KOPT-K1 (cell line): ENCODE data around the gene NKAPL.
"Not testable (repeated sequence)": the region's sequence is repeated elsewhere in the genome, so short reads cannot be mapped to it uniquely, and the experiment has no call there.

ENCODE experiments used
- H3K27ac ChIP-seq: fragments of 200-600 bp; sonication (generic); 2 replicates; pipeline ENCODE4 v1.5.1; 2016; ENCODE audit warnings: antibody characterized with exemption, mild to moderate bottlenecking, low read depth, low read length; ENCODE audit not compliant: poor library complexity, severe bottlenecking
- H3K36me3 ChIP-seq: fragments of 200-600 bp; sonication (generic); 2 replicates; pipeline ENCODE4 v1.5.1; 2017; ENCODE audit warnings: antibody characterized with exemption, mild to moderate bottlenecking, low read length, moderate library complexity; ENCODE audit not compliant: insufficient read depth
- H3K9me3 ChIP-seq: fragments of 200-600 bp; sonication (generic); 2 replicates; pipeline ENCODE4 v1.5.1; 2017; ENCODE audit warnings: antibody characterized with exemption, low read length, mild to moderate bottlenecking; ENCODE audit not compliant: insufficient read depth, poor library complexity, severe bottlenecking

NKAPL gene

GRCh38 chr6:28266962-28267694 is 8.0 kb downstream of the NKAPL start, which contains the start of gene ZSCAN26:
ZSCAN26 (plus strand) TSS chr6:28267143; CDS start chr6:28271920, 4,777 bp downstream.
- Histone ChIP-seq H3K36me3 (peaks cover 4% of the 10 kb centered on the region; the same call in 1 of the 2 replicates), H3K27ac (peak within 1 kb of the TSS; percentile 77)

GRCh38 chr6:28267695-28268059 is 8.6 kb downstream of the NKAPL start:
- Histone ChIP-seq H3K9me3 (no peaks in the 10 kb centered on the region), H3K27ac (peak overlapping the region; percentile 77), H3K36me3 (peaks cover 9% of the 10 kb centered on the region)

More at GRCh38 chr6:28266962-28267694, 8.0 kb downstream of the NKAPL start, which contains the start of gene ZSCAN26:
- H3K9me3 ChIP-seq = no peaks in the 10 kb centered on the region

GRCh38 chr6:28269492-28269891 is 10.4 kb downstream of the NKAPL start:
- H3K36me3 ChIP-seq = peaks cover 26% of the 10 kb centered on the region
- no peaks in the 10 kb centered on the region for H3K9me3 ChIP-seq
- H3K27ac ChIP-seq = no peak overlapping the region

GRCh38 chr6:28274888-28275287 is 15.8 kb downstream of the NKAPL start:
- Histone ChIP-seq H3K36me3 (peaks cover 53% of the 10 kb centered on the region), H3K27ac (peak overlapping the region; percentile 41), H3K9me3 (no peaks in the 10 kb centered on the region)

GRCh38 chr6:28277746-28278145 is 18.6 kb downstream of the NKAPL start:
- Histone ChIP-seq H3K27ac (no peak overlapping the region), H3K36me3 (peaks cover 43% of the 10 kb centered on the region), H3K9me3 (no peaks in the 10 kb centered on the region)

- Histone ChIP-seq H3K27ac (peak overlapping the region; percentile 32), H3K9me3 (no peaks in the 10 kb centered on the region), H3K36me3 (peaks cover 41% of the 10 kb centered on the region)
Observed at GRCh38 chr6:28280595-28281287, 21.6 kb downstream of the NKAPL start.

- Histone ChIP-seq H3K36me3 (peaks cover 40% of the 10 kb centered on the region), H3K27ac (peak within 1 kb of the TSS; percentile 32), H3K9me3 (no peaks in the 10 kb centered on the region)
Observed at GRCh38 chr6:28281288-28282064, 22.4 kb downstream of the NKAPL start, which contains the start of gene PGBD1. PGBD1 (plus strand) TSS chr6:28281572; CDS start chr6:28283814, 2,242 bp downstream.

- Histone ChIP-seq H3K27ac (no peak overlapping the region), H3K9me3 (no peaks in the 10 kb centered on the region), H3K36me3 (peaks cover 44% of the 10 kb centered on the region)
Observed at GRCh38 chr6:28282926-28283325, 23.8 kb downstream of the NKAPL start.

GRCh38 chr6:28291573-28291972 is 32.5 kb downstream of the NKAPL start:
- H3K27ac ChIP-seq = no peak overlapping the region
- no peaks in the 10 kb centered on the region for H3K9me3 ChIP-seq
- peaks cover 29% of the 10 kb centered on the region for H3K36me3 ChIP-seq

GRCh38 chr6:28295326-28295725 is 36.2 kb downstream of the NKAPL start:
- Histone ChIP-seq H3K9me3 (no peaks in the 10 kb centered on the region), H3K27ac (no peak overlapping the region), H3K36me3 (peaks cover 19% of the 10 kb centered on the region)

GRCh38 chr6:28296520-28297060 is 37.5 kb downstream of the NKAPL start:
- Histone ChIP-seq H3K27ac (no peak overlapping the region), H3K36me3 (peaks cover 28% of the 10 kb centered on the region), H3K9me3 (no peaks in the 10 kb centered on the region)

GRCh38 chr6:28303570-28303969 is 44.5 kb downstream of the NKAPL start:
- H3K27ac ChIP-seq = no peak overlapping the region
- no peaks in the 10 kb centered on the region for H3K9me3 ChIP-seq
- H3K36me3 ChIP-seq = peaks cover 13% of the 10 kb centered on the region

GRCh38 chr6:28306363-28306762 is 47.3 kb downstream of the NKAPL start:
- H3K36me3 ChIP-seq, H3K9me3 ChIP-seq, H3K27ac ChIP-seq: not testable (repeated sequence)
